ENCODE data around the gene TLX3.

DNA sequence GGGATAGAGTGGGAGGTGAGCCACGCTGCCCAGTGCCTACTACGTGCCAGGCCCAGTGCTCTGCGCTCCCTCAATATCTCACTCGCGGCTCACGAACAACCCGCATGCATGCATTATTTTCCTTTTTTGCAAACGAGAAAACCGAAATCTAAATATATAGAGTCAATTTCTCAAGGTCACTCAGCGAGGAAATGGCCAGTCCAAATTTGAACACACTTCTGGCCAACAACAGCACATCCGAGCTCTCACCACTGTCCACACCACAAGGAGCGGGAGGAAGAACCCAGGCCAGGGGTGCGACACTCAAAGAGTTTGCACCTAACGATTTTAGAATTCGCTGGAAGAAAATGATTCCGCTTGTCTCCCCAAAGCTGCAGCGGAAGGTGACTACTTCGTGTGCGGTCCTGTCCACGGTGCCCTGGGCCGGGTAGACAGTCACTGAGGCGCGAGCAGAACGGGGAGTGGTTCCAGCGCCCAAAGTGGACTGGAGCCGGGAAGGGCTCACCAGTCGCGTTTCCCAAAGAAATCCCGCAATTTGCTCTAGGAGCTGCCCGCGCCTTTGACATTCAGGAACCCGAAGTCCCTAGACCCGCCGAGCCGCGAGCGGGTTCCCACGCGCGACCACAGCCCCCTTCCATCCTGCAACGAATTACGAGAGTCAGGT lies 1.1 kb upstream of the TLX3 start:
- TF ChIP-seq GABPA (IDR thresholded peaks at IDR 0.05; ENCODE audit: borderline replicate concordance, insufficient read depth, low read length) (no peak), RAD21 (IDR thresholded peaks at IDR 0.05 in 1 of 2, conservative IDR thresholded peaks at IDR 0.05 in 1 of 2; ENCODE audit: low read depth in 2 of 2, low read length in 2 of 2) (no peak)
- TF ChIP-seq, protein P1, sequence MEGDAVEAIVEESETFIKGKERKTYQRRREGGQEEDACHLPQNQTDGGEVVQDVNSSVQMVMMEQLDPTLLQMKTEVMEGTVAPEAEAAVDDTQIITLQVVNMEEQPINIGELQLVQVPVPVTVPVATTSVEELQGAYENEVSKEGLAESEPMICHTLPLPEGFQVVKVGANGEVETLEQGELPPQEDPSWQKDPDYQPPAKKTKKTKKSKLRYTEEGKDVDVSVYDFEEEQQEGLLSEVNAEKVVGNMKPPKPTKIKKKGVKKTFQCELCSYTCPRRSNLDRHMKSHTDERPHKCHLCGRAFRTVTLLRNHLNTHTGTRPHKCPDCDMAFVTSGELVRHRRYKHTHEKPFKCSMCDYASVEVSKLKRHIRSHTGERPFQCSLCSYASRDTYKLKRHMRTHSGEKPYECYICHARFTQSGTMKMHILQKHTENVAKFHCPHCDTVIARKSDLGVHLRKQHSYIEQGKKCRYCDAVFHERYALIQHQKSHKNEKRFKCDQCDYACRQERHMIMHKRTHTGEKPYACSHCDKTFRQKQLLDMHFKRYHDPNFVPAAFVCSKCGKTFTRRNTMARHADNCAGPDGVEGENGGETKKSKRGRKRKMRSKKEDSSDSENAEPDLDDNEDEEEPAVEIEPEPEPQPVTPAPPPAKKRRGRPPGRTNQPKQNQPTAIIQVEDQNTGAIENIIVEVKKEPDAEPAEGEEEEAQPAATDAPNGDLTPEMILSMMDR (IDR thresholded peaks at IDR 0.05; ENCODE audit: control extremely low read depth in 1 of 3, insufficient read depth in 1 of 3, low read depth in 1 of 3, low read length in 3 of 3), result no peak
- TF ChIP-seq, protein P2, sequence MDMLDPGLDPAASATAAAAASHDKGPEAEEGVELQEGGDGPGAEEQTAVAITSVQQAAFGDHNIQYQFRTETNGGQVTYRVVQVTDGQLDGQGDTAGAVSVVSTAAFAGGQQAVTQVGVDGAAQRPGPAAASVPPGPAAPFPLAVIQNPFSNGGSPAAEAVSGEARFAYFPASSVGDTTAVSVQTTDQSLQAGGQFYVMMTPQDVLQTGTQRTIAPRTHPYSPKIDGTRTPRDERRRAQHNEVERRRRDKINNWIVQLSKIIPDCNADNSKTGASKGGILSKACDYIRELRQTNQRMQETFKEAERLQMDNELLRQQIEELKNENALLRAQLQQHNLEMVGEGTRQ (IDR thresholded peaks at IDR 0.05; ENCODE audit: low read length), result no peak

Measured in H1 (cell line).